Trophoblast cell (in vitro differentiated cells and primary cell): ENCODE results near the gene PPIA.

Source experiments
- DNase-seq, 2 donors: peaks; one replicate each; pipeline ENCODE4 v3.0.0-alpha.2; 2016
- H2AFZ ChIP-seq: 2 replicates; pipeline ENCODE4 v1.6.1; 2013; ENCODE audit warnings: low read length, moderate library complexity, mild to moderate bottlenecking; ENCODE audit not compliant: insufficient read depth, poor library complexity
- H2AK5ac ChIP-seq: 2 replicates; pipeline ENCODE4 v1.6.1; 2013; ENCODE audit warnings: mild to moderate bottlenecking, low read length
- H2BK120ac ChIP-seq: 2 replicates; pipeline ENCODE4 v1.6.1; 2013; ENCODE audit warnings: low read length, mild to moderate bottlenecking, moderate library complexity; ENCODE audit not compliant: insufficient read depth, poor library complexity
- H2BK12ac ChIP-seq: 2 replicates; pipeline ENCODE4 v1.6.1; 2013; ENCODE audit warnings: mild to moderate bottlenecking, low read length, moderate library complexity
- H2BK5ac ChIP-seq: 2 replicates; pipeline ENCODE4 v1.6.1; 2013; ENCODE audit warnings: low read length, low read depth, moderate library complexity, mild to moderate bottlenecking; ENCODE audit not compliant: poor library complexity
- H3K14ac ChIP-seq: 2 replicates; pipeline ENCODE4 v1.6.1; 2013; ENCODE audit warnings: mild to moderate bottlenecking, low read length
- H3K18ac ChIP-seq: 2 replicates; pipeline ENCODE4 v1.6.1; 2013; ENCODE audit warnings: mild to moderate bottlenecking, low read length
- H3K23ac ChIP-seq: 2 replicates; pipeline ENCODE4 v1.6.1; 2013; ENCODE audit warnings: low read length
- H3K27ac ChIP-seq: 2 replicates; pipeline ENCODE4 v1.5.1; 2013; ENCODE audit warnings: low read depth, mild to moderate bottlenecking, inconsistent platforms, low read length, moderate library complexity
- H3K27me3 ChIP-seq: 2 replicates; pipeline ENCODE4 v1.6.1; 2013; ENCODE audit warnings: inconsistent platforms, mild to moderate bottlenecking, low read length, moderate library complexity; ENCODE audit not compliant: insufficient read depth
- H3K36me3 ChIP-seq, 2 experiments: 1 replicate in 1 of 2; 2 replicates in 1 of 2; pipeline ENCODE4 v1.6.1; 2013; ENCODE audit warnings: low read length in 2 of 2, mild to moderate bottlenecking in 2 of 2, moderate library complexity in 1 of 2; ENCODE audit not compliant: insufficient read depth in 2 of 2, control insufficient read depth in 1 of 2
- H3K4ac ChIP-seq: 2 replicates; pipeline ENCODE4 v1.6.1; 2013; ENCODE audit warnings: low read depth, mild to moderate bottlenecking, low read length, moderate library complexity
- H3K4me1 ChIP-seq, 2 experiments: 1 replicate in 1 of 2; 2 replicates in 1 of 2; pipeline ENCODE4 v1.6.1; 2013; ENCODE audit warnings: low read length in 2 of 2, mild to moderate bottlenecking in 2 of 2, moderate library complexity in 1 of 2; ENCODE audit not compliant: insufficient read depth in 2 of 2, control insufficient read depth in 1 of 2
- H3K4me2 ChIP-seq: 2 replicates; pipeline ENCODE4 v1.6.1; 2013; ENCODE audit warnings: inconsistent platforms, mild to moderate bottlenecking, low read length, moderate library complexity
- H3K4me3 ChIP-seq: 2 replicates; pipeline ENCODE4 v1.5.1; 2013; ENCODE audit warnings: mild to moderate bottlenecking, low read depth, low read length, inconsistent platforms
- H3K79me1 ChIP-seq: one replicate; pipeline ENCODE4 v1.6.1; 2013; ENCODE audit warnings: low read length
- H3K79me2 ChIP-seq: 2 replicates; pipeline ENCODE4 v1.6.1; 2013; ENCODE audit warnings: low read length, mild to moderate bottlenecking; ENCODE audit not compliant: control insufficient read depth, insufficient read depth, poor library complexity
- H3K9ac ChIP-seq: 2 replicates; pipeline ENCODE4 v1.6.1; 2013; ENCODE audit warnings: mild to moderate bottlenecking, low read length
- H3K9me3 ChIP-seq: 2 replicates; pipeline ENCODE4 v1.6.1; 2013; ENCODE audit warnings: low read depth, mild to moderate bottlenecking, control low read depth, inconsistent platforms, low read length; ENCODE audit not compliant: insufficient read depth
- H4K12ac ChIP-seq: 2 replicates; pipeline ENCODE4 v1.6.1; 2013; ENCODE audit warnings: low read depth, mild to moderate bottlenecking, low read length, moderate library complexity
- H4K8ac ChIP-seq: 2 replicates; pipeline ENCODE4 v1.6.1; 2013; ENCODE audit warnings: low read depth, mild to moderate bottlenecking, low read length, moderate library complexity
- H4K91ac ChIP-seq: one replicate; pipeline ENCODE4 v1.6.1; 2013; ENCODE audit warnings: low read depth, mild to moderate bottlenecking, low read length, moderate library complexity
- WGBS: extraction: QIAGEN DNeasy Blood & Tissue Kit; methylation state at CpG from one replicate; pipeline ENCODE4 v1.1.7; 2013; ENCODE audit warnings: missing lambda C conversion rate; ENCODE audit not compliant: insufficient read length, insufficient coverage; ENCODE audit errors: extremely low coverage; 5-methylcytosine and 5-hydroxymethylcytosine counted together

The PPIA gene

GRCh38 chr7:44776211-44776610 is 20.3 kb upstream of the PPIA start:
- H3K4ac ChIP-seq: no peak overlapping the region
- H2BK12ac ChIP-seq: no peak overlapping the region
- no peak overlapping the region for H3K4me2 ChIP-seq
- H3K4me1 ChIP-seq: no peaks in the 10 kb centered on the region
- no peak overlapping the region for H2AFZ ChIP-seq
- no peaks in the 10 kb centered on the region for H3K36me3 ChIP-seq
- no peaks in the 10 kb centered on the region for H3K27me3 ChIP-seq
- H2BK120ac ChIP-seq: no peak overlapping the region
- no peak overlapping the region for H3K9ac ChIP-seq
- no peak overlapping the region for H4K12ac ChIP-seq
- H4K91ac ChIP-seq: no peak overlapping the region
- H3K23ac ChIP-seq: no peak overlapping the region
- H3K79me1 ChIP-seq: no peaks in the 10 kb centered on the region
- no peaks in the 10 kb centered on the region for H3K79me2 ChIP-seq
- H4K8ac ChIP-seq: no peak overlapping the region
- no peak overlapping the region for H3K14ac ChIP-seq
- no peak overlapping the region for H2AK5ac ChIP-seq
- H2BK5ac ChIP-seq: no peak overlapping the region
- H3K27ac ChIP-seq: no peak overlapping the region
- no CpG with 5 or more reads among the region's 3 CpGs for WGBS
- DNase-seq: no peak
- no peak overlapping the region for H3K18ac ChIP-seq
- no peak overlapping the region for H3K4me3 ChIP-seq
- peaks cover 2% of the 10 kb centered on the region for H3K9me3 ChIP-seq

- Histone ChIP-seq H3K14ac (no peak overlapping the region), H3K23ac (no peak overlapping the region), H2AFZ (no peak overlapping the region), H3K4me2 (no peak overlapping the region), H3K4me1 (no peaks in the 10 kb centered on the region), H2BK12ac (no peak overlapping the region), H3K79me2 (no peaks in the 10 kb centered on the region), H4K12ac (no peak overlapping the region), H3K36me3 (no peaks in the 10 kb centered on the region), H3K27me3 (no peaks in the 10 kb centered on the region), H3K79me1 (no peaks in the 10 kb centered on the region), H3K4me3 (no peak overlapping the region), H3K9me3 (peaks cover 11% of the 10 kb centered on the region), H4K91ac (no peak overlapping the region), H2BK120ac (no peak overlapping the region), H2AK5ac (no peak overlapping the region), H3K4ac (no peak overlapping the region), H2BK5ac (no peak overlapping the region), H3K18ac (no peak overlapping the region), H3K27ac (no peak overlapping the region), H4K8ac (no peak overlapping the region), H3K9ac (no peak overlapping the region)
- no CpG with 5 or more reads among the region's 1 CpG for WGBS
- no peak for DNase-seq
Observed at GRCh38 chr7:44782460-44782859, 14.0 kb upstream of the PPIA start.

GRCh38 chr7:44783407-44783806 is 13.1 kb upstream of the PPIA start:
- no peak overlapping the region for H3K4me3 ChIP-seq
- no peak overlapping the region for H4K8ac ChIP-seq
- no peak overlapping the region for H3K9ac ChIP-seq
- no peaks in the 10 kb centered on the region for H3K4me1 ChIP-seq
- H4K12ac ChIP-seq: no peak overlapping the region
- no peaks in the 10 kb centered on the region for H3K79me2 ChIP-seq
- no peak overlapping the region for H4K91ac ChIP-seq
- H3K23ac ChIP-seq: no peak overlapping the region
- H3K27ac ChIP-seq: no peak overlapping the region
- no peak overlapping the region for H2AK5ac ChIP-seq
- no peak overlapping the region for H3K4ac ChIP-seq
- no peak overlapping the region for H2BK5ac ChIP-seq
- no peak overlapping the region for H3K18ac ChIP-seq
- no peaks in the 10 kb centered on the region for H3K36me3 ChIP-seq
- H3K14ac ChIP-seq: no peak overlapping the region
- H3K9me3 ChIP-seq: peaks cover 11% of the 10 kb centered on the region
- H3K27me3 ChIP-seq: no peaks in the 10 kb centered on the region
- no peaks in the 10 kb centered on the region for H3K79me1 ChIP-seq
- H2BK12ac ChIP-seq: no peak overlapping the region
- DNase-seq: no peak
- H3K4me2 ChIP-seq: no peak overlapping the region
- no peak overlapping the region for H2BK120ac ChIP-seq
- H2AFZ ChIP-seq: no peak overlapping the region

DNA sequence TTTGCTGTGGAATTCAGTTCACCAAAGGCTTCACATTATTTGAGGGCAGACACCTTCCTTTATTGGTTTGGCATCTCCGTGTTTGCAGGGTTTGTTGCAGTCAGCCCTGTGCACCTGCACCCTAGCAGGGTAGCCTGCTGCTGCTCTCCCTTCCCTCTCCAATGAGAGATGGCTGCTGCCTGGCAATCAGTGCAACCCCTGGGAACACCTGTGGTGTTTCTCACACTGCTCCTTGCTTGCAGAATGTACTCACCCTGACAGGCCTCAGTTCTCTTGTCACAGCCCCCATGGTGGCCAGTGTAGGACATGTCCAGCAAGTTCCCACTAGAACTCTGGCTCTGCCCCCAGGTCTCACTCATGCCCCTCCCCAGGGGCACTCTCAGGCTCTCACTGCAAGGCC is 12.1 kb upstream of the PPIA start:
- H2BK12ac ChIP-seq: no peak overlapping the region
- H3K27ac ChIP-seq: no peak overlapping the region
- no peak overlapping the region for H3K4me2 ChIP-seq
- peaks cover 11% of the 10 kb centered on the region for H3K9me3 ChIP-seq
- H3K4me3 ChIP-seq: peak overlapping the region; percentile 3
- H2AK5ac ChIP-seq: no peak overlapping the region
- H3K36me3 ChIP-seq: no peaks in the 10 kb centered on the region
- H3K79me2 ChIP-seq: no peaks in the 10 kb centered on the region
- H4K12ac ChIP-seq: no peak overlapping the region
- H3K79me1 ChIP-seq: no peaks in the 10 kb centered on the region
- no peak overlapping the region for H3K4ac ChIP-seq
- no peak overlapping the region for H3K9ac ChIP-seq
- H2AFZ ChIP-seq: no peak overlapping the region
- no peak overlapping the region for H4K8ac ChIP-seq
- H3K23ac ChIP-seq: no peak overlapping the region
- WGBS: no CpG with 5 or more reads among the region's 1 CpG
- H4K91ac ChIP-seq: no peak overlapping the region
- DNase-seq: no peak
- H2BK5ac ChIP-seq: no peak overlapping the region
- H3K14ac ChIP-seq: no peak overlapping the region
- no peaks in the 10 kb centered on the region for H3K4me1 ChIP-seq
- no peak overlapping the region for H3K18ac ChIP-seq
- no peak overlapping the region for H2BK120ac ChIP-seq
- H3K27me3 ChIP-seq: no peaks in the 10 kb centered on the region
